Left hindlimb (tissue), 1 donor: Measurements from ENCODE around the gene DPF3.
"Not testable (repeated sequence)": the region's sequence is repeated elsewhere in the genome, so short reads cannot be mapped to it uniquely, and the experiment has no call there.

Source experiments
- DNase-seq: peaks from one replicate; pipeline ENCODE4 v3.0.0-alpha.2; 2018

DPF3 gene

GRCh38 chr14:72878746-72879145 lies 15.2 kb downstream of the DPF3 start:
- no peak for DNase-seq

- DNase-seq = no peak
These were observed 17.2 kb downstream of the DPF3 start for GRCh38 chr14:72876710-72877063.

- no peak for DNase-seq
These were observed 17.7 kb downstream of the DPF3 start for GRCh38 chr14:72876005-72876709.

GRCh38 chr14:72870878-72871277 lies 23.0 kb downstream of the DPF3 start:
- DNase-seq = not testable (repeated sequence)

- DNase-seq = no peak
These were observed 24.2 kb downstream of the DPF3 start for GRCh38 chr14:72869407-72870329.

GRCh38 chr14:72868500-72868899 lies 25.4 kb downstream of the DPF3 start:
- no peak for DNase-seq

GRCh38 chr14:72864712-72865365 lies 29.1 kb downstream of the DPF3 start:
- DNase-seq = no peak

GRCh38 chr14:72863216-72864006 lies 30.5 kb downstream of the DPF3 start:
- DNase-seq = no peak

- DNase-seq = no peak
These were observed 37.2 kb downstream of the DPF3 start for GRCh38 chr14:72856530-72857266.

GRCh38 chr14:72855913-72856312 lies 38.0 kb downstream of the DPF3 start:
- DNase-seq = no peak

- DNase-seq = no peak
These were observed 41.7 kb downstream of the DPF3 start for GRCh38 chr14:72852194-72852593.

GRCh38 chr14:72851635-72852034 lies 42.3 kb downstream of the DPF3 start:
- no peak for DNase-seq

GRCh38 chr14:72850360-72850759 lies 43.5 kb downstream of the DPF3 start:
- no peak for DNase-seq

- no peak for DNase-seq
These were observed 44.7 kb downstream of the DPF3 start for GRCh38 chr14:72849222-72849621.

- DNase-seq = no peak
These were observed 46.2 kb downstream of the DPF3 start for GRCh38 chr14:72847721-72848120.

GRCh38 chr14:72845683-72846082 lies 48.2 kb downstream of the DPF3 start:
- DNase-seq = no peak

- no peak for DNase-seq
These were observed 48.7 kb downstream of the DPF3 start for GRCh38 chr14:72845196-72845595.

- no peak for DNase-seq
These were observed 49.4 kb downstream of the DPF3 start for GRCh38 chr14:72844524-72844923.

- no peak for DNase-seq
These were observed 53.9 kb downstream of the DPF3 start for GRCh38 chr14:72839753-72840607.

GRCh38 chr14:72839351-72839750 lies 54.5 kb downstream of the DPF3 start:
- no peak for DNase-seq

- DNase-seq = no peak
These were observed 57.8 kb downstream of the DPF3 start for GRCh38 chr14:72836085-72836484.
